Adrenal gland (tissue), 5 donors: ENCODE data around the gene DTD2.

Experiments
- POLR2A ChIP-seq, 2 donors: fragments of 450-650 bp; IDR thresholded peaks; one replicate each; pipeline ENCODE4 v1.6.1; 2017; ENCODE audit warnings: antibody characterized with exemption in 2 of 2, mild to moderate bottlenecking in 2 of 2, moderate library complexity in 1 of 2
- TF ChIP-seq, protein P1 (sequence below), 6 experiments: fragments of 450-650 bp in 4 of 6; fragments of 200-600 bp in 2 of 6; sonication (generic) in 1 of 6; IDR thresholded peaks; 1 replicate in 5 of 6; 2 replicates in 1 of 6; pipeline versions ENCODE4 v1.5.1 to v1.8.0; 2016 to 2021; ENCODE audit warnings: antibody characterized with exemption in 6 of 6, mild to moderate bottlenecking in 2 of 6, moderate library complexity in 1 of 6
- donor health status: DM: no; HTN: no; CAD: no.

DNA sequence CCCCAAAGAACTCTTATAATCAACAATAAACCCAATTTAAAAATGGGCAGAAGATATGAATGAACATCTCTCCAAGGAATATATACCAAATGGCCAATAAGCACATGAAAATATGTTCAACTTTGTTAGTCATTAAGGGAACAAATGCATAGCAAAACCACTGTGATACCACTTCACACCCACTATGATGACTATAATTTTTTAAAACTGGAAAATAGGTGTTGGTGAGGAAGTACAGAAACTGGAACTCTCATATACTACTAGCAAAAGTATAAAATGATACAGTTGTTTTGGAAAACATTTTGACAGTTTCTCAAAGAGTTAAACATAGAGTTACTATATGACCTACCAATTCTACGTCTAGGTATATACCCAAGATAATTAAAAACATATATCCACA is 27.5 kb downstream of the DTD2 start:
- TF ChIP-seq, protein P1, sequence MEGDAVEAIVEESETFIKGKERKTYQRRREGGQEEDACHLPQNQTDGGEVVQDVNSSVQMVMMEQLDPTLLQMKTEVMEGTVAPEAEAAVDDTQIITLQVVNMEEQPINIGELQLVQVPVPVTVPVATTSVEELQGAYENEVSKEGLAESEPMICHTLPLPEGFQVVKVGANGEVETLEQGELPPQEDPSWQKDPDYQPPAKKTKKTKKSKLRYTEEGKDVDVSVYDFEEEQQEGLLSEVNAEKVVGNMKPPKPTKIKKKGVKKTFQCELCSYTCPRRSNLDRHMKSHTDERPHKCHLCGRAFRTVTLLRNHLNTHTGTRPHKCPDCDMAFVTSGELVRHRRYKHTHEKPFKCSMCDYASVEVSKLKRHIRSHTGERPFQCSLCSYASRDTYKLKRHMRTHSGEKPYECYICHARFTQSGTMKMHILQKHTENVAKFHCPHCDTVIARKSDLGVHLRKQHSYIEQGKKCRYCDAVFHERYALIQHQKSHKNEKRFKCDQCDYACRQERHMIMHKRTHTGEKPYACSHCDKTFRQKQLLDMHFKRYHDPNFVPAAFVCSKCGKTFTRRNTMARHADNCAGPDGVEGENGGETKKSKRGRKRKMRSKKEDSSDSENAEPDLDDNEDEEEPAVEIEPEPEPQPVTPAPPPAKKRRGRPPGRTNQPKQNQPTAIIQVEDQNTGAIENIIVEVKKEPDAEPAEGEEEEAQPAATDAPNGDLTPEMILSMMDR (IDR thresholded peaks at IDR 0.05), result no peak
- TF ChIP-seq POLR2A (IDR thresholded peaks at IDR 0.05), result no peak
